ENCODE measurements around the gene ITGB5. TPM values are rescaled to one million over a fixed set of nuclear protein-coding genes. Genes with fewer than 3 reads are reported as not detected.

Gene ITGB5
- total and polyA plus RNA-seq, 4 donors, result 21.0 to 126 (median 43.7) TPM

DNA sequence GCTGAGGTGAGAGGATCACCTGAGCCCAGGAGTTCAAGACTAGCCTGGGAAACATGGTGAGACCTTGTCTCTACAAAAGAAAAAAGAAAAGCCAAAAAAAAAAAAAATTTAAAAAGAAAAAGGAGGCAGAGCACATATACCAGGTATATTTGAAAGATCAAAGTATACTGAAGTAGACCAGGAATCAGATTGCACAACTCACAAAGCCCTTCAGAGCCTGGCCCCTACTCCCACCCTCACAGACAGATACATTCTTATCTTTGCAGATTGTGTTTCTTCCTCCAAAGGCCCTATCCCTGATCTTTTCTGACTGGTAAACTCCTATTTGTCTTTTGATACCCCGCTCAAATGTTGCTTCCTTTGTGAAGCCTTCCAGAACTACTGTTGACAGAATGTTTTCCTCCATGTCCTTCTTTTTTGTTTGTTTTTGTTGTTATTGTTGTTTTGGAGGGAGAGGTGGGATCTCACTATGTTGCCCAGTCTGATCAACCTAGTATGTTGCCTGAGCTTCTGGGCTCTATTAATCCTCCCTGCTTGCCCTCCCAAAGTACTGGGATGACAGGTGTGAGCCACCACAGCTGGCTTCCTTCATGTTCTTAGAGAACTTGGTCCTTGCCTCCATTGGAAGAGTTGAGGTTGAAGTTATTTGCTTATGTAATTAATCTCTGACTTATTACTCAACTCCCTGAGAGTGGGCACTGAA is 9.8 kb upstream of the ITGB5 start:
- Histone ChIP-seq H3K9ac (ENCODE audit: insufficient read depth in 1 of 2, low read length in 2 of 2) (no peak overlapping the region), H3K27ac (ENCODE audit: low read depth in 1 of 2, low read length in 1 of 2) (no peak overlapping the region), H3K4me1 (ENCODE audit: control insufficient read depth in 5 of 5, insufficient read depth in 5 of 5, low read length in 5 of 5) (peaks cover 0 to 2% (median 0%) of the 10 kb centered on the region in 5 donors), H3K4me3 (no peak overlapping the region), H3K9me3 (ENCODE audit: control insufficient read depth in 4 of 4, insufficient read depth in 3 of 4, low read length in 3 of 4) (peaks cover 0 to 1% (median 0%) of the 10 kb centered on the region in 4 donors), H3K36me3 (ENCODE audit: control insufficient read depth in 4 of 4, insufficient read depth in 4 of 4, low read length in 4 of 4) (no peaks in the 10 kb centered on the region), H3K27me3 (ENCODE audit: control insufficient read depth in 3 of 3, insufficient read depth in 3 of 3, low read length in 2 of 3) (no peaks in the 10 kb centered on the region)
- TF ChIP-seq, protein P1, sequence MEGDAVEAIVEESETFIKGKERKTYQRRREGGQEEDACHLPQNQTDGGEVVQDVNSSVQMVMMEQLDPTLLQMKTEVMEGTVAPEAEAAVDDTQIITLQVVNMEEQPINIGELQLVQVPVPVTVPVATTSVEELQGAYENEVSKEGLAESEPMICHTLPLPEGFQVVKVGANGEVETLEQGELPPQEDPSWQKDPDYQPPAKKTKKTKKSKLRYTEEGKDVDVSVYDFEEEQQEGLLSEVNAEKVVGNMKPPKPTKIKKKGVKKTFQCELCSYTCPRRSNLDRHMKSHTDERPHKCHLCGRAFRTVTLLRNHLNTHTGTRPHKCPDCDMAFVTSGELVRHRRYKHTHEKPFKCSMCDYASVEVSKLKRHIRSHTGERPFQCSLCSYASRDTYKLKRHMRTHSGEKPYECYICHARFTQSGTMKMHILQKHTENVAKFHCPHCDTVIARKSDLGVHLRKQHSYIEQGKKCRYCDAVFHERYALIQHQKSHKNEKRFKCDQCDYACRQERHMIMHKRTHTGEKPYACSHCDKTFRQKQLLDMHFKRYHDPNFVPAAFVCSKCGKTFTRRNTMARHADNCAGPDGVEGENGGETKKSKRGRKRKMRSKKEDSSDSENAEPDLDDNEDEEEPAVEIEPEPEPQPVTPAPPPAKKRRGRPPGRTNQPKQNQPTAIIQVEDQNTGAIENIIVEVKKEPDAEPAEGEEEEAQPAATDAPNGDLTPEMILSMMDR (IDR thresholded peaks at IDR 0.05; ENCODE audit: control extremely low read depth, extremely low read depth), result no peak
- ATAC-seq (ENCODE audit: insufficient read depth, low FRiP score), result no peak
- 97% methylated on average over 1 of the region's 1 CpG for WGBS, 2 donors
- no peak for DNase-seq

- DNase-seq (no peak), ATAC-seq (ENCODE audit: insufficient read depth, low FRiP score) (no peak)
- Histone ChIP-seq H3K4me1 (ENCODE audit: control insufficient read depth in 5 of 5, insufficient read depth in 5 of 5, low read length in 5 of 5) (no peaks in the 10 kb centered on the region), H3K27me3 (ENCODE audit: control insufficient read depth in 3 of 3, insufficient read depth in 3 of 3, low read length in 2 of 3) (no peaks in the 10 kb centered on the region), H3K9ac (ENCODE audit: insufficient read depth in 1 of 2, low read length in 2 of 2) (no peak overlapping the region), H3K36me3 (ENCODE audit: control insufficient read depth in 4 of 4, insufficient read depth in 4 of 4, low read length in 4 of 4) (no peaks in the 10 kb centered on the region), H3K9me3 (ENCODE audit: control insufficient read depth in 4 of 4, insufficient read depth in 3 of 4, low read length in 3 of 4) (peaks cover 0 to 1% (median 0%) of the 10 kb centered on the region in 4 donors), H3K4me3 (no peak overlapping the region), H3K27ac (ENCODE audit: low read depth in 1 of 2, low read length in 1 of 2) (no peak overlapping the region)
- 89 to 92% methylated on average over 7 of the region's 7 CpGs for WGBS, 2 donors
- TF ChIP-seq, protein P1 (IDR thresholded peaks at IDR 0.05; ENCODE audit: control extremely low read depth, extremely low read depth), result no peak
Observed at GRCh38 chr3:124895756-124896155, 8.6 kb upstream of the ITGB5 start.

- TF ChIP-seq, protein P1 (IDR thresholded peaks at IDR 0.05; ENCODE audit: control extremely low read depth, extremely low read depth), result no peak
- WGBS, 2 donors, result 76 to 88% methylated on average over 2 of the region's 2 CpGs
- ATAC-seq (ENCODE audit: insufficient read depth, low FRiP score), result no peak
- Histone ChIP-seq H3K9ac (ENCODE audit: insufficient read depth in 1 of 2, low read length in 2 of 2) (no peak overlapping the region), H3K27me3 (ENCODE audit: control insufficient read depth in 3 of 3, insufficient read depth in 3 of 3, low read length in 2 of 3) (no peaks in the 10 kb centered on the region), H3K9me3 (ENCODE audit: control insufficient read depth in 4 of 4, insufficient read depth in 3 of 4, low read length in 3 of 4) (peaks cover 0 to 1% (median 0%) of the 10 kb centered on the region in 4 donors), H3K36me3 (ENCODE audit: control insufficient read depth in 4 of 4, insufficient read depth in 4 of 4, low read length in 4 of 4) (no peaks in the 10 kb centered on the region), H3K4me1 (ENCODE audit: control insufficient read depth in 5 of 5, insufficient read depth in 5 of 5, low read length in 5 of 5) (no peaks in the 10 kb centered on the region), H3K4me3 (no peak overlapping the region), H3K27ac (ENCODE audit: low read depth in 1 of 2, low read length in 1 of 2) (no peak overlapping the region)
- DNase-seq, result no peak
Observed at GRCh38 chr3:124893526-124893925, 6.4 kb upstream of the ITGB5 start.

Measured in lung (tissue), 12 donors.